GM21528 (cell line): ENCODE data around the gene AGAP3.

Experiments
- ATAC-seq: cut with Tn5 transposase; IDR thresholded peaks from one replicate; pipeline ENCODE4 v1.9.1; 2021; ENCODE audit warnings: mild to moderate bottlenecking, moderate library complexity; ENCODE audit not compliant: unreplicated experiment, low FRiP score

The AGAP3 gene

GRCh38 chr7:151148319-151149259, 62.3 kb downstream of the AGAP3 start:
- ATAC-seq: no peak

GRCh38 chr7:151150388-151150787, 64.1 kb downstream of the AGAP3 start:
- ATAC-seq: no peak

GRCh38 chr7:151152643-151153513, 66.6 kb downstream of the AGAP3 start:
- ATAC-seq: no peak

GRCh38 chr7:151157645-151158329, 71.5 kb downstream of the AGAP3 start:
- no peak for ATAC-seq

GRCh38 chr7:151161757-151162156, 75.5 kb downstream of the AGAP3 start:
- ATAC-seq: no peak

- ATAC-seq: no peak
Observed at GRCh38 chr7:151166629-151167196, 80.4 kb downstream of the AGAP3 start.

GRCh38 chr7:151167197-151167961, 81.1 kb downstream of the AGAP3 start, which contains the start of gene GBX1:
GBX1 (minus strand) TSS chr7:151167694; CDS start chr7:151167548, 146 bp downstream.
- no peak for ATAC-seq

- no peak for ATAC-seq
Observed at GRCh38 chr7:151168003-151168786, 81.9 kb downstream of the AGAP3 start.

- no peak for ATAC-seq
Observed at GRCh38 chr7:151168787-151169162, 82.5 kb downstream of the AGAP3 start.

- ATAC-seq: no peak
Observed at GRCh38 chr7:151172273-151173141, 86.2 kb downstream of the AGAP3 start.

GRCh38 chr7:151173386-151174245, 87.3 kb downstream of the AGAP3 start:
- no peak for ATAC-seq

GRCh38 chr7:151174246-151175046, 88.2 kb downstream of the AGAP3 start:
- no peak for ATAC-seq

- ATAC-seq: no peak
Observed at GRCh38 chr7:151175047-151175792, 88.9 kb downstream of the AGAP3 start.

- no peak for ATAC-seq
Observed at GRCh38 chr7:151175793-151176311, 89.6 kb downstream of the AGAP3 start.

GRCh38 chr7:151176401-151176800, 90.1 kb downstream of the AGAP3 start:
- no peak for ATAC-seq
